CD4-positive, alpha-beta T cell treated with Interferon gamma for 1 hour (primary cell): ENCODE data around the gene GPR18.

Experiments
- DNase-seq: peaks from one replicate; pipeline ENCODE4 v3.0.0-alpha.2; 2020

GPR18 gene

GRCh38 chr13:99205621-99206220, 52.5 kb downstream of the GPR18 start:
- DNase-seq = no peak
